H9 (cell line): ENCODE data around the gene PIP4K2B. TPM values are rescaled to one million over a fixed set of nuclear protein-coding genes. Genes with fewer than 3 reads are reported as not detected.
"Not testable (repeated sequence)": the region's sequence is repeated elsewhere in the genome, so short reads cannot be mapped to it uniquely, and the experiment has no call there.

ENCODE experiments used
- DNase-seq: peaks from one replicate; pipeline ENCODE4 v3.0.0-alpha.2; 2017
- H2AFZ ChIP-seq: one replicate; pipeline ENCODE4 v1.6.1; 2013; ENCODE audit warnings: mild to moderate bottlenecking, low read length, control low read depth, moderate library complexity
- H2AK5ac ChIP-seq: 2 replicates; pipeline ENCODE4 v1.6.1; 2013; ENCODE audit warnings: low read length, control low read depth, mixed read lengths; ENCODE audit not compliant: insufficient read length
- H2BK120ac ChIP-seq: one replicate; pipeline ENCODE4 v1.6.1; 2013; ENCODE audit warnings: low read depth, mild to moderate bottlenecking, low read length, control low read depth, inconsistent platforms; ENCODE audit not compliant: poor library complexity, severe bottlenecking
- H2BK12ac ChIP-seq: 2 replicates; pipeline ENCODE4 v1.6.1; 2013; ENCODE audit warnings: low read length, control low read depth, mixed read lengths, low read depth; ENCODE audit not compliant: insufficient read length
- H2BK15ac ChIP-seq: 2 replicates; pipeline ENCODE4 v1.6.1; 2013; ENCODE audit warnings: low read depth, low read length, control low read depth
- H2BK20ac ChIP-seq: one replicate; pipeline ENCODE4 v1.6.1; 2013; ENCODE audit warnings: low read depth, mild to moderate bottlenecking, low read length, control low read depth, inconsistent platforms; ENCODE audit not compliant: poor library complexity, severe bottlenecking
- H2BK5ac ChIP-seq: 2 replicates; pipeline ENCODE4 v1.6.1; 2013; ENCODE audit warnings: low read length, control low read depth, mixed read lengths; ENCODE audit not compliant: insufficient read length
- H3K14ac ChIP-seq: 2 replicates; pipeline ENCODE4 v1.6.1; 2013; ENCODE audit warnings: low read length, control low read depth; ENCODE audit not compliant: insufficient read depth
- H3K18ac ChIP-seq: 2 replicates; pipeline ENCODE4 v1.6.1; 2013; ENCODE audit warnings: low read depth, mild to moderate bottlenecking, mixed read lengths, low read length, control low read depth; ENCODE audit not compliant: insufficient read length
- H3K23ac ChIP-seq: 2 replicates; pipeline ENCODE4 v1.6.1; 2013; ENCODE audit warnings: low read length, control low read depth, mixed read lengths, low read depth; ENCODE audit not compliant: insufficient read length
- H3K23me2 ChIP-seq: 2 replicates; pipeline ENCODE4 v1.6.1; 2013; ENCODE audit warnings: low read depth, mild to moderate bottlenecking, mixed read lengths, low read length, control low read depth; ENCODE audit not compliant: insufficient read length, poor library complexity, severe bottlenecking
- H3K27ac ChIP-seq: 2 replicates; pipeline ENCODE4 v1.5.1; 2013; ENCODE audit warnings: low read length, control low read depth, mixed read lengths, low read depth; ENCODE audit not compliant: insufficient read length
- H3K27me3 ChIP-seq: 2 replicates; pipeline ENCODE4 v1.6.1; 2013; ENCODE audit warnings: low read length, control low read depth, inconsistent platforms; ENCODE audit not compliant: insufficient read depth
- H3K4ac ChIP-seq: 2 replicates; pipeline ENCODE4 v1.6.1; 2013; ENCODE audit warnings: low read depth, mild to moderate bottlenecking, control low read depth, inconsistent platforms, low read length, moderate library complexity
- H3K4me1 ChIP-seq: 2 replicates; pipeline ENCODE4 v1.6.1; 2013; ENCODE audit warnings: low read length, control low read depth, inconsistent platforms; ENCODE audit not compliant: insufficient read depth
- H3K4me2 ChIP-seq: 2 replicates; pipeline ENCODE4 v1.6.1; 2013; ENCODE audit warnings: low read length, control low read depth, mixed read lengths; ENCODE audit not compliant: insufficient read length, insufficient read depth
- H3K56ac ChIP-seq: 2 replicates; pipeline ENCODE4 v1.6.1; 2013; ENCODE audit warnings: low read depth, mild to moderate bottlenecking, mixed read lengths, low read length, control low read depth; ENCODE audit not compliant: insufficient read length
- H3K79me1 ChIP-seq: 2 replicates; pipeline ENCODE4 v1.6.1; 2013; ENCODE audit warnings: low read depth, mild to moderate bottlenecking, moderate library complexity, low read length, control low read depth, inconsistent platforms; ENCODE audit not compliant: insufficient read depth, poor library complexity, severe bottlenecking
- H3K79me2 ChIP-seq: 2 replicates; pipeline ENCODE4 v1.6.1; 2013; ENCODE audit warnings: low read length, control low read depth, inconsistent platforms; ENCODE audit not compliant: insufficient read depth
- H3K9ac ChIP-seq: 2 replicates; pipeline ENCODE4 v1.6.1; 2013; ENCODE audit warnings: low read length, control low read depth, mixed read lengths; ENCODE audit not compliant: insufficient read length; ENCODE audit errors: extremely low read depth
- H3K9me3 ChIP-seq: one replicate; pipeline ENCODE4 v1.6.1; 2013; ENCODE audit warnings: low read depth, low read length, inconsistent platforms; ENCODE audit not compliant: control insufficient read depth
- H3T11ph ChIP-seq: one replicate; pipeline ENCODE4 v1.6.1; 2013; ENCODE audit warnings: mild to moderate bottlenecking, low read length, control low read depth, inconsistent platforms
- H4K20me1 ChIP-seq: one replicate; pipeline ENCODE4 v1.6.1; 2013; ENCODE audit not compliant: control insufficient read depth, insufficient read length, insufficient read depth
- H4K5ac ChIP-seq: 2 replicates; pipeline ENCODE4 v1.6.1; 2013; ENCODE audit warnings: low read depth, mild to moderate bottlenecking, mixed read lengths, low read length, control low read depth; ENCODE audit not compliant: insufficient read length
- H4K8ac ChIP-seq: replicated peaks from 2 replicates; pipeline ENCODE4 v1.6.1; 2013; ENCODE audit warnings: low read length, control low read depth, mixed read lengths, low read depth; ENCODE audit not compliant: insufficient read length
- H4K91ac ChIP-seq: 2 replicates; pipeline ENCODE4 v1.6.1; 2013; ENCODE audit warnings: low read depth, mild to moderate bottlenecking, moderate library complexity, mixed read lengths, low read length, control low read depth; ENCODE audit not compliant: insufficient read length
- H3K27ac Mint-ChIP-seq, 3 experiments: 2 replicates in 2 of 3; 3 replicates in 1 of 3; pipeline ENCODE4 v1.8.0; 2020 to 2021; ENCODE audit warnings: mixed read lengths in 3 of 3, mild to moderate bottlenecking in 1 of 3, moderate library complexity in 1 of 3
- H3K27me3 Mint-ChIP-seq: 2 replicates; pipeline ENCODE4 v1.8.0; 2021; ENCODE audit warnings: low read depth, mild to moderate bottlenecking, moderate library complexity, mixed read lengths
- H3K36me3 Mint-ChIP-seq, 3 experiments: 2 replicates in 2 of 3; 3 replicates in 1 of 3; pipeline ENCODE4 v1.8.0; 2020 to 2021; ENCODE audit warnings: low read depth in 3 of 3, mixed read lengths in 3 of 3; ENCODE audit not compliant: insufficient read depth in 1 of 3
- H3K4me1 Mint-ChIP-seq, 2 experiments: 2 replicates each; pipeline ENCODE4 v1.8.0; 2020; ENCODE audit warnings: mixed read lengths in 2 of 2
- H3K4me3 Mint-ChIP-seq, 2 experiments: 2 replicates in 1 of 2; 3 replicates in 1 of 2; pipeline ENCODE4 v1.8.0; 2020 to 2021; ENCODE audit warnings: mild to moderate bottlenecking in 2 of 2, mixed read lengths in 2 of 2, moderate library complexity in 1 of 2
- H3K9me3 Mint-ChIP-seq, 2 experiments: 2 replicates in 1 of 2; 3 replicates in 1 of 2; pipeline ENCODE4 v1.8.0; 2020; ENCODE audit warnings: mild to moderate bottlenecking in 2 of 2, mixed read lengths in 2 of 2, moderate library complexity in 1 of 2
- CTCF ChIP-seq: fragments of 200-600 bp; sonication (generic); conservative IDR thresholded peaks from 3 replicates; pipeline ENCODE4 v1.8.0; 2021; ENCODE audit warnings: antibody characterized with exemption, mild to moderate bottlenecking
- WGBS: extraction: QIAGEN DNeasy Blood & Tissue Kit; methylation state at CpG from one replicate; pipeline ENCODE4 v1.1.7; 2013; ENCODE audit warnings: missing lambda C conversion rate, low lambda C conversion rate, mixed read lengths; ENCODE audit not compliant: insufficient read length; ENCODE audit errors: extremely low coverage; 5-methylcytosine and 5-hydroxymethylcytosine counted together
- total RNA-seq: library from RNA; stranded (reverse); gene quantifications from 2 replicates; pipeline ENCODE4 v1.2.1, GENCODE V29; 2021

The PIP4K2B gene
- total RNA-seq, 1 experiment from 2014 or later: 61.9 TPM

- H3K36me3 Mint-ChIP-seq: peaks cover 0 to 7% (median 2%) of the 10 kb centered on the region in 3 experiments; a peak in 4 of 7 replicates
- no peak overlapping the region for H3K18ac ChIP-seq
- no peak overlapping the region for H2BK5ac ChIP-seq
- no peaks in the 10 kb centered on the region for H3K9me3 Mint-ChIP-seq
- H3K79me2 ChIP-seq: no peaks in the 10 kb centered on the region
- no peaks in the 10 kb centered on the region for H3K79me1 ChIP-seq
- no peak overlapping the region for H2BK20ac ChIP-seq
- no CpG with 5 or more reads among the region's 5 CpGs for WGBS
- H3K27ac ChIP-seq: no peak overlapping the region
- no peak overlapping the region for H3K9ac ChIP-seq
- no peak overlapping the region for H2AK5ac ChIP-seq
- H2BK12ac ChIP-seq: no peak overlapping the region
- H3K14ac ChIP-seq: no peak overlapping the region
- H3K23me2 ChIP-seq: peaks cover 5% of the 10 kb centered on the region
- H3K9me3 ChIP-seq: no peaks in the 10 kb centered on the region
- H2BK15ac ChIP-seq: no peak overlapping the region
- peaks cover 5% of the 10 kb centered on the region; the same call in 1 of the 2 replicates for H3K27me3 ChIP-seq
- no peak overlapping the region for H2AFZ ChIP-seq
- no peak for DNase-seq
- H3K4me1 ChIP-seq: peaks cover 2% of the 10 kb centered on the region; the same call in 1 of the 2 replicates
- H3K27me3 Mint-ChIP-seq: peaks cover 40% of the 10 kb centered on the region
- H3K4me3 Mint-ChIP-seq: no peak overlapping the region
- H3K4me1 Mint-ChIP-seq: peaks cover 16 to 30% of the 10 kb centered on the region in 2 experiments
- H4K20me1 ChIP-seq: no peaks in the 10 kb centered on the region
- H3K4ac ChIP-seq: no peak overlapping the region
- no peak overlapping the region for H3T11ph ChIP-seq
- no peak for TF ChIP-seq CTCF
- no peak overlapping the region for H3K23ac ChIP-seq
- no peak overlapping the region for H4K91ac ChIP-seq
- H2BK120ac ChIP-seq: no peak overlapping the region
- H3K56ac ChIP-seq: no peak overlapping the region
- H4K5ac ChIP-seq: no peak overlapping the region
- no peak overlapping the region for H4K8ac ChIP-seq
- no peak overlapping the region for H3K27ac Mint-ChIP-seq
- no peak overlapping the region for H3K4me2 ChIP-seq
Observed at GRCh38 chr17:38727736-38728135, 71.6 kb downstream of the PIP4K2B start.

- not testable (repeated sequence) for H2BK5ac ChIP-seq, H2AK5ac ChIP-seq, DNase-seq, H2BK15ac ChIP-seq, H2BK20ac ChIP-seq, H3K4me1 ChIP-seq, H3K18ac ChIP-seq, H4K91ac ChIP-seq, H3K23ac ChIP-seq, H3K79me1 ChIP-seq, H4K5ac ChIP-seq, H3K4ac ChIP-seq, H3K9me3 ChIP-seq, H2BK120ac ChIP-seq, H3K4me3 Mint-ChIP-seq, H3K9me3 Mint-ChIP-seq, H3K79me2 ChIP-seq, H3K36me3 Mint-ChIP-seq, H3K9ac ChIP-seq, H4K20me1 ChIP-seq, H3K27ac Mint-ChIP-seq, H2BK12ac ChIP-seq, H3K27me3 ChIP-seq, H3T11ph ChIP-seq, H2AFZ ChIP-seq, H3K14ac ChIP-seq, H3K4me2 ChIP-seq, H3K56ac ChIP-seq, H4K8ac ChIP-seq, H3K27ac ChIP-seq, H3K23me2 ChIP-seq
- peaks cover 48% of the 10 kb centered on the region for H3K27me3 Mint-ChIP-seq
- WGBS: no CpG with 5 or more reads among the region's 8 CpGs
- H3K4me1 Mint-ChIP-seq: peaks cover 12 to 26% of the 10 kb centered on the region in 2 experiments
Observed at GRCh38 chr17:38726145-38726544, 73.2 kb downstream of the PIP4K2B start.
